ENCODE data around the gene RTTN.

RTTN gene

GRCh38 chr18:70197026-70197425 is 8.5 kb downstream of the RTTN start:
- no peak for DNase-seq (ENCODE audit: low spot score)

GRCh38 chr18:70195852-70196434 is 9.5 kb downstream of the RTTN start:
- peak; percentile 39 for DNase-seq (ENCODE audit: low spot score)

- DNase-seq (ENCODE audit: low spot score), result no peak
Measured at GRCh38 chr18:70195014-70195614, 10.4 kb downstream of the RTTN start.

- DNase-seq (ENCODE audit: low spot score), result no peak
Measured at GRCh38 chr18:70194227-70194890, 11.1 kb downstream of the RTTN start.

- no peak for DNase-seq (ENCODE audit: low spot score)
Measured at GRCh38 chr18:70190529-70190928, 15.0 kb downstream of the RTTN start.

- DNase-seq (ENCODE audit: low spot score), result no peak
Measured at GRCh38 chr18:70188113-70188512, 17.4 kb downstream of the RTTN start.

GRCh38 chr18:70183441-70183840 is 22.0 kb downstream of the RTTN start:
- DNase-seq (ENCODE audit: low spot score), result no peak

- no peak for DNase-seq (ENCODE audit: low spot score)
Measured at GRCh38 chr18:70182548-70182947, 22.9 kb downstream of the RTTN start.

GRCh38 chr18:70181725-70182124 is 23.8 kb downstream of the RTTN start:
- no peak for DNase-seq (ENCODE audit: low spot score)

- no peak for DNase-seq (ENCODE audit: low spot score)
Measured at GRCh38 chr18:70181015-70181414, 24.5 kb downstream of the RTTN start.

GRCh38 chr18:70176537-70176936 is 28.9 kb downstream of the RTTN start:
- DNase-seq (ENCODE audit: low spot score), result no peak

GRCh38 chr18:70175216-70175615 is 30.3 kb downstream of the RTTN start:
- DNase-seq (ENCODE audit: low spot score), result no peak

GRCh38 chr18:70172225-70172624 is 33.3 kb downstream of the RTTN start:
- no peak for DNase-seq (ENCODE audit: low spot score)

- no peak for DNase-seq (ENCODE audit: low spot score)
Measured at GRCh38 chr18:70169747-70170146, 35.7 kb downstream of the RTTN start.

GRCh38 chr18:70166668-70167067 is 38.8 kb downstream of the RTTN start:
- DNase-seq (ENCODE audit: low spot score), result no peak

- no peak for DNase-seq (ENCODE audit: low spot score)
Measured at GRCh38 chr18:70165936-70166335, 39.6 kb downstream of the RTTN start.

GRCh38 chr18:70160073-70160678 is 45.3 kb downstream of the RTTN start:
- no peak for DNase-seq (ENCODE audit: low spot score)

- no peak for DNase-seq (ENCODE audit: low spot score)
Measured at GRCh38 chr18:70158992-70159717, 46.3 kb downstream of the RTTN start.

- no peak for DNase-seq (ENCODE audit: low spot score)
Measured at GRCh38 chr18:70156886-70157285, 48.6 kb downstream of the RTTN start.

- no peak for DNase-seq (ENCODE audit: low spot score)
Measured at GRCh38 chr18:70154591-70155194, 50.8 kb downstream of the RTTN start.

GRCh38 chr18:70151614-70152013 is 53.9 kb downstream of the RTTN start:
- DNase-seq (ENCODE audit: low spot score), result no peak

- no peak for DNase-seq (ENCODE audit: low spot score)
Measured at GRCh38 chr18:70149616-70150301, 55.7 kb downstream of the RTTN start.

Measured in CD4-positive, alpha-beta T cell treated with Interleukin-2 at 100 ng/mL for 4 hours (primary cell).